Amniotic epithelial cell (primary cell): Measurements from ENCODE around the gene MAP2K1.
A peak's percentile ranks its signal among the peaks of the same experiment; 100 is the strongest.
"Not testable (repeated sequence)": the region's sequence is repeated elsewhere in the genome, so short reads cannot be mapped to it uniquely, and the experiment has no call there.

Experiments
- DNase-seq: peaks from one replicate; pipeline ENCODE4 v3.0.0-alpha.2; 2010; ENCODE audit warnings: low read depth

Gene MAP2K1

DNA sequence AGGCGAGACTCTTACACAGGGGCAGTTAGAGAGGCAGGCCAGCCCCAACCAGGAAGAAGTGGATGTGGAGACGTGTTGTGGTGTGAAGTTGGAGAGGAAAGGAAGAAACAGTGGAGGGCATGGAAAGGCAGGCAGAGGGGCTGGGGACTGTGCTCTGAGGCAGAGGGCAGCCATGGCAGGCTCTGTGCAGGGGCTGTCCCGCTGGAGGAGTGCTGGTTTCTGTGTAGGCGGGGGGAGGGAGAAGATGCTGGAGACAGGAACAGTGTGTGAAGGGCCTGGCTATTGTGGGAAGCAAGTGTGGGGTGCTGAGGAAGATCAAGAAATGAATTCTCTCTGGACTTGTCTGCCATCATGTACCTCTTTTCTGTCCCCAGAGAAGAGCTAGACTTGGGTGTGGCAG, 89.8 kb downstream of the MAP2K1 start:
- no peak for DNase-seq

DNA sequence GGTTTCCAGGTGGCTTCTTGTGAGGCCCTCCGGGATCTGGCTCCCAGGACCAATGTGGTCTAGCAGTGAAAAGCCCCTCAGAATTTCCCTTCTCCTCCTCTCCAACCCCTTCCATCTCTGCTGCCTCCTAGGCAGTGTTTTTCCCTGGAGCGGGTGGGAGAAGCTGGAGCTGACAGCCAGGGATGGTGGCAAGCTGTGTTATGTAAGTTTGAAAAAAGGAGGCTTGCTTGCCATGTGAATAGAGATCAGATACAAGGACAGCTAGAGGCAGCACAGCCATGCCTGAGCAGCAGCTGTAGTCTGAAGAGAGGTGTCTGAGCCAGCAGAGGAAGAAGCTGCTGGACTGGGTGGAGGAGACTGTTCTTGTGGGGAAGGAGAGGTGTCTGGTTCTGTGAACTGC, 90.3 kb downstream of the MAP2K1 start:
- DNase-seq, result no peak

DNA sequence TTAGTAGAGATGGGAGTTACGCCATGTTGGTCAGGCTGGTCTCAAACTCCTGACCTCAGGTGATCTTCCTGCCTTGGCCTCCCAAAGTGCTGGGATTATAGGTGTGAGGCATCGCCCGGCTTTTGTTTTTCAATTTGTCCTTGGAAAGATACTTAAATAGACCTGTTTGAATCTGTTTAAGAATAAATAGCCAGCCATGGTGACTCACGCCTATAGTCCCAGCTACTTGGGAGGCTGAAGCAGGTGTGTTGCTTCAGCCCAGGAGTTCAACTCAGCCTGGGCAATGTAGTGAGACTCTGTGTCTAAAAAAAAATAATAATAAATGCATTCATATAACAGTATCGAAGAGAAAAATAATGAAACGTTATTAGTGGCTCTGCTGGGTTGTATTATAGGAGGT, 93.6 kb downstream of the MAP2K1 start:
- no peak for DNase-seq

DNA sequence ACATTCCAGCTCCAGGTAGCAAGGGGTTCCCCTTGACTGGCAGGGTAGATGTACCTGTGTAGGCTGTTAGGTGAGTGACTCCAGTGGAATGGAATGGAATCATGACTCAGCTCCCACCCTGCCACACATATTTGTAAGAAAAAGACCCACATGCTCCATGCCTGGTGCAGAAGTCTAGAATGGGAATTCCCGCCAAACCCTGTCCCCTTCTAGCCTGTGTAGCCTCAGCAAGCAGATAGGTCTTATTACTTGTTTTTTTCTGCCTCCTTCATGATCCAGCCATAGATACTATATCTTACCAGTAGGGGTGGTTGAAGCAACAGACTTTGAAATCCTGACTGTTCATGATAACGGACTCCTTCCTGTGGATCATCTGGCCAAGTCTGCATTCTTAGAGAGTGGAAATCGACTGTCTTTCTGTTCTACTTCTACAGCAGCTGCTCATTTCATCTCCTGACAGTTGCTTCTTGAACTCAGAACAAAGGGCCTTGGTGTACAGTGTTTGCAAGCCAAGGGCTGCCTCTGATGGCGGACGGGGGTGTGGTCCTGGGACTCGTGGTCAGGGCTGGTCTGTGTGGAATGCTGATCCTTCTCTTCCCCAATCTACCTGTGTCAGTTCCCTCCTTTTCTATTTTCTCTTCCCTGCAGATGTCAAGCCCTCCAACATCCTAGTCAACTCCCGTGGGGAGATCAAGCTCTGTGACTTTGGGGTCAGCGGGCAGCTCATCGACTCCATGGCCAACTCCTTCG, 94.6 kb downstream of the MAP2K1 start:
- peak; percentile 58 for DNase-seq

DNA sequence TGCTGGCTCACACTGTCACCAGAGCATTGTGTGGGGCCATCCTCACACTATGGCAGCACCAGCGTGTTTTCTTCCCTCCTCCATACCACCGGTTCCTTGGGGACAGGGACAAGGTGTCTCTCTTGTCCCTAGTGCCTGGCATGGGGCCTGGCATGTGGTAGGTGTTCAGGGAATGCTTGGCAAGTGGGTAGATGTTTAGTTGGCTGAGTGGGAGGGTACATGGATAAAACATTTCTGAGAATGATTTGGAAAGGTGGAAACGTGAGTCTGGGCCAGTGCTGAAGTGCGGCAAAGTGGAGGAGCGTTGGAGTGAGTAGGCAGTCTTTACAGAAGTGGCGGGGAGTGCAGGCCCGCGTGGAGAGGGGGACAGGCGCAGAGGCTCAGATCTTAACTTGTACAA, 95.8 kb downstream of the MAP2K1 start:
- no peak for DNase-seq

DNA sequence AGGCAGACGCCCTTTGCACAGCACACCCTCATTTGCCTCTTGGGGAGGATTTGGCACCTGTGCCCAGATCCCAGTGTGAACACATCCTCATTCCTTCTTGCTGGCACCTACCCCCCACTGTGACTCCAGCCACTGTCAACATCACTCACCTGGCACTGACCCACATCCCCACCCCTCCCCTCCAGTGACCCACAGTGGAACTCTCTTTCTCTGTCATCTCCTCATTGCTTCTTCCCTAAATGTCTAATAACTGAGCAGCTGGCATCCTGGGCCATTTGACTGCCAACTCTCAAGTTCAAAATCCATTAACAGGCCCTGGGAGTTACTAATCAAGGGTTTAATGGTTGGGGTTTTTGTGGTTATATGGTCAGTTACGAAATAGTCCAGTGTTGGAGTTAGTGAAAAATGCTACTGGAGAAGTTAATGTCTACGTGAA, 96.4 kb downstream of the MAP2K1 start:
- peak; percentile 88 for DNase-seq

DNA sequence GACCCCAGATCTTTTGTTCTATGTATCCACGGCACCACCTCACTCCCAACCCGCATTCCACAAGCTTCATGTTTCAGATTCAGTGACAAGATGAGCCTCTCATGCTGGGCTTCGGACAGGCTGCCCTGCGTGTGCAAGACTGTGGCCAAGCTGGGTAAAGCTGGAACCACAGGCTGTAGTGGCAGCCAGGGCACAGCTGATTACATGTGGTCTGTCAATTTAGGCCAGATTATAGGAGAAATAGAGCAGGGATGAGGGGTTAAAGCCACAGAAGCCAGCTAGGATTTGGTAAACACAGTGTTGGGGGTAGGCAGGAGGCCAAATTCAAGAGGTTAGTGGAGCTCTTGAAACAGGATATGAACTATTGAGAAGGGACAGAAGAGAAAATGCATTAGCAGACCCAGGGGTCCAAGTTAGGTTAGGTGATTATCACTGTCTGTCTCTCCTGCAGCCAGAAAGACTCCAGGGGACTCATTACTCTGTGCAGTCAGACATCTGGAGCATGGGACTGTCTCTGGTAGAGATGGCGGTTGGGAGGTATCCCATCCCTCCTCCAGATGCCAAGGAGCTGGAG, 97.9 kb downstream of the MAP2K1 start:
- no peak for DNase-seq

DNA sequence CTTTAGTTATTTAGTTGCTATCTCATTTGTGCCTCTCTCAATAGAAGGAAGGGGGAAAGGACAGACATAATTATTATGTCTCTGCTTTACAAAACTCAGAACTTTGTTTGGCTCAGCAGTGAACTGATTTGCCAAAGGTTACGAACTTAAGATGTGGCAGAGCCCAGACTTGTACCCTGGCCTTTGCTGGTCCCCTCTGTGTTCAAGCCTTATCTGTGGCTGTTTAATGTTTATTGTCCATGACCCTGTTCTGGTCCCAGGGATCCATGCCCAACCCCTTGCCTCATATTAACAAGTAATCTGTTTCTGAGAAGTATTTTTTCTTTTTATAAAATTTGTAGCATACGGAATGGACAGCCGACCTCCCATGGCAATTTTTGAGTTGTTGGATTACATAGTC, 100.2 kb downstream of the MAP2K1 start:
- no peak for DNase-seq

DNA sequence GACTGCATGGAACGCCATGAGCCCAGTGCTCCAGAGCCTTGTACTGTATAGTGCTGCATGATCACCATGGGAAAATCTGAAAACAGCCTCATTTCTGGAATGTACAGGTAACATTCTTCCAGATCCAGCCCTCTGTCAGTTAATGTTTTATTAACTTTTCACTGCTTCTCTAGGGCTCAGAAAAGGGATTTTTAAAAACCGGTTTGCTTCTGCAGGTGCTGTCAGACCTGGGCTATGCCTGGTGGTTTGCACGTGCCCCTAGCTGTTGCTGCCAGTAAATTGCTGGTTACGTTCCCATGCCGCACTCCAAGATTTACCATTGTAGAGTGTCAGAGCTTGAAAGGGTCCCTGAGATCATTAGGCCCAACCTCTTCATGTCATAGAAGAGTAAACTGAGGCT, 101.8 kb downstream of the MAP2K1 start:
- no peak for DNase-seq

DNA sequence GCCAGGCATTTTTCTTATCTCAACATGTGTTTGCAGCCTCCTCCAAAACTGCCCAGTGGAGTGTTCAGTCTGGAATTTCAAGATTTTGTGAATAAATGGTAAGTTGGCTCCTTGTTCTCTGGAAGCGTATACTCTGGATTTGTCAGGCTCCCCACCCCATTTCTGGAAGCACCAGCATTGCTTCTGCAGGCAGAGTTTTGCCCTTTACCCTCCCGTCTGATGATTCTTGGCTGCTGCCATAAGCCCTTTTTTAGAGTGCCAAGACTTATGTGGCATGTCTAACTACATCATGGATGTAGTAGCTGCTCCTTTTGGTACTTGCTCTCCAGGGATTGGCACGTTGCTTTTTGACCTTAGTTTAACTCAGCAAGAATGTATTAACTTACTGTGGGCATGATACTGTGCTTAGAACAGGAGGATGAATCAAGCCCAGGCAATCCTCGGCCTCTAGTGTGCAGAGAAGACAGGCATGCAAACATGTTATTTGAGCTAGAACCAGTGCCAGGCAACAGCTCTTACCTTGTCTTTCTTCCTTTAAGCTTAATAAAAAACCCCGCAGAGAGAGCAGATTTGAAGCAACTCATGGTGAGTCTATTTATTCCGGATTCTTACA, 102.6 kb downstream of the MAP2K1 start:
- no peak for DNase-seq

DNA sequence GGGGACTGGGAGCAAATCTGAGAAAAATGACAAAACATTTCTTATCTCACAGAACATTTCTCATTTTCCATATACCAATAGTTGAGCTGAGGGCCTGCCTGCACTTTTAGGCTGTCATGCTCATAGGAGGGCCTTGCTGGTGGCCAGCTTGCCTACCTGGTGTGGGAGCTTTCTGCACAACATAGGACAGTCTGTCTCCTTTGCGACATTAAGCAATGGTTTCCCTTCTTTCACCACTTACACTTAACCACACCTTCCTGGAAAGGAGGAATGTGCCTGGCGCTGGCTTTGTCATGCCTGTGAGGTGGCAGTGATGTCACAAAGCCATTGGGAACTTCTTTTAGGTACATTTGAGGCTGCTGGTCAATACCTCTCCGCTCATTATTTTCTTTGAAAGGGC, 105.1 kb downstream of the MAP2K1 start:
- DNase-seq, result no peak

DNA sequence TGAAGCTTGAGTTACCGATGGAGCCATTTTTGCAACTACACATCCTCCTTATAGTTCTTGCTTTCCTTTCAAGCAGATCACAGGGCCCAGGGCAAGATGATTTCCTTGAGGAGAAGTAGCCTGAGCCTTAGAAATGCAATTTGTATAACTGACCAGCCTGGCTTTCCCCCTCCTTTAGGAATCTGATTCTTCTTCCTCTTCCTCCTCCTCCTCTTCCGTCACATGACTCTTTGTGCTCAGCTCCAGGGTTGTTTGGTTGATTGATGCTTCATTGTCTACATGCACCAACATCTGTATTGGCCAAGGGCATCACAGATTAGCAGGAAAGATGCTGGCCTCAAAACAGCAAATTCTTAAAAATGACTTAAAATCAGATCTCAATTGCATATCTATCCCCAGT, 107.5 kb downstream of the MAP2K1 start:
- DNase-seq, result no peak

DNA sequence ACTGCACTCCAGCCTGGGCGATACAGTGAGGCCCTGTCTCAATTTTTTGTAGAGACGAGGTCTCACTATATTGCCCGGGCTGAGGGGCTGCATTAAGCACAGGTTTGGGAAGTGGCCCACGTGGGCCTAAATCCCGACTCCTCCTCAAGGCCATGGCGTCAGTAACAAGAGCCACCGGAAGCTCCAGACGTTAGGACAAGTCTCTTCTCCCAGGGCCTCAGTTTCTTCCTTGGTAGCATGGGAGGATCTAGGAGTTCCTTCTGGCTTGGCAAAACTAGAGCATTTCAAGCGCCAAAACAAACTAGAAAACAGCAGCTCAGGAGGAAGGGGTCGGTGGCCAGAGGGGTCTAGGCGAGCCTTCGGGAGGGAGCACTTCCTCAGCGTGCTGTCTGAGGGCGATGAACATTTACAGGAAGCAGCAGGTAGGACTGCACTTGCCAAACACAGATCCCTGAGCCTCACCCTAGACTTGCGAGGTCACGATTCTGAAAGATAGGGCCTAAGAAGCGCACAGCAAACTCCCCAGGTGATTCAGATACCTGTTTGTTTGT, 110.3 kb downstream of the MAP2K1 start:
- DNase-seq, result no peak

DNA sequence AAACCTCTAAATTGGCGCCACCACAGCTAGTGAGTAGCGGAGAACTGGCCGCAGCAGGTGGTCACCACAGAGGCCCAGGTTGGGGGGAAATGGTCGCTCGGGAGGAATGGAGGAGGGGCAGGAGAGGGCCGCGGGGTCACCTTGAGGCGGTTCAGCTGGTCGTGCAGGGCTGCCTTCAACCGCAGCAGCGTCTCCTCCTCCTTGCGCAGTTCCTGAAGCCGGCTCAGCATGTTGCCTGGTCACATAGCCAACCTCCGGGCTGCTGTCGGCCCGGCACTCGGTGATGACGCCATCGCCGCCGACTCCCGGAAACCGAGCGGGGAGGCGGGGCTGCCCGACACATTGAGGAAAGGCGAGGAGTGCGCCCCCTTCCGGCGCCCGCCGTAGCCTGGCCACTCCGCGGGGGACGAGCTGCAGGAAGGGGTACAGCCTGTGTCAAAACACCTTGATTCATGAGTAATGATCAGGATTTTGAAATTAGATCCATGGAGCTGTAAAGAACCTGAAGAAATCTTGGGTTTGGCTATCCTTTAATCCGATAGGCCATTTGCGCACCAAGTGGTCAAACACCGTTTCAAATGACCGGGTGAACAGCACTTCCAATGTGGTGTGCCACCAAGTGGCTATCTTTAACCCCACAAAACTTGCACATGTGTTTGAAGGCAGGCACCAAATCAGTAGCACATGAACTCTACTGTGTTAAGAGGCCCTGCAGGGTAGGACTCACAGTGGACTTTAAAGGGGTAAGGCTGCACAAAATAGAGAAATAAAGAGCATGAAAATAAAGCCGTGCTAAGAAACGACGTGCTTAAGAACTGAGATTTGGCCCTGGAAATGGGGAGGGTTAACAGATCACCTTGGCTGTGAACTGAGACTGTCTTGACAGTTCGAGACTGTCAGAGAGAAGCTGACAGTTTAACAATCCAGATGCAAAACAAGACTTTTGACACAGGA, 111.1 kb downstream of the MAP2K1 start, which contains the start of gene SNAPC5:
Gene SNAPC5 (minus strand): TSS at position 261 of the 954 bp plus-strand sequence. CDS start 31 bp downstream, at position 230.
- peak; percentile 89 for DNase-seq

DNA sequence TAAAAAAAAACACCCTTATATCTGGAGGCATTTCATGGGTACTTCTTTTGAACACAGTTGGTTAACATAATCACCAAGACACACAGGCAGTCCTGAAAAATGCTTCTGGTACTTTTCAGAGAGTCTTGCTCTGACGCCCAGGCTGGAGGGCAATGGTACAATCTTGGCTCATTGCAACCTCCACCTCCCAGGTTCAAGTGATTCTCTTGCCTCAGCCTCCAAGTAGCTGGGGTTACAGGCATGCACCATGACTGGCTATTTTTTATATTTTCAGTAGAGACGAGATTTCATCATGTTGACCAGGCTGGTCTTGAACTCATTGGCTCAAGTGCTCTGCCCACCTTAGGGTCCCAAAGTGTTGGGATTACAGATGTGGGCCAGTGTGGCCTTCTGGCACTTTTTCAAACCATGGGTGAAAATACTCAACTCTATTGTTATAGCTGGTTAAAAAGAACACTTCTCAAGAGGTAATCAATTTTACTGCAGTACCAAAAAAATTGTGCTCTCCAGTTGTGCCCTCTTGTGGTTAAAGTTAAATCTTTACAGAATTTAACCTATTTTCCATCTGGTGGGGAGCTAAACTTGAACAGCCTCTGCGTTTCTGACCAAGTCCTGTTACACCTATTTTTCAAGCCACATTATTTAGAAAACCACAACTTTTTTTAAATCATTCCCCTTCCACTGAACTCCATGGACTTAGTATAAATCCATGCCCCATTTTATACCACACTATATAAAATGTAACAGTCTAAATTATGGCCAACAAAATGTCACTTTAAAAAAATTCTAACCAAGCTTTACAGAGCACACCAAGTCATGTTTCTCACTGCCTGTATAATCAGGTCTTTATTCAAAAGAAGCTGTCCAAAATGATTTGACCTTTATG, 112.0 kb downstream of the MAP2K1 start:
- DNase-seq, result peak; percentile 36

DNA sequence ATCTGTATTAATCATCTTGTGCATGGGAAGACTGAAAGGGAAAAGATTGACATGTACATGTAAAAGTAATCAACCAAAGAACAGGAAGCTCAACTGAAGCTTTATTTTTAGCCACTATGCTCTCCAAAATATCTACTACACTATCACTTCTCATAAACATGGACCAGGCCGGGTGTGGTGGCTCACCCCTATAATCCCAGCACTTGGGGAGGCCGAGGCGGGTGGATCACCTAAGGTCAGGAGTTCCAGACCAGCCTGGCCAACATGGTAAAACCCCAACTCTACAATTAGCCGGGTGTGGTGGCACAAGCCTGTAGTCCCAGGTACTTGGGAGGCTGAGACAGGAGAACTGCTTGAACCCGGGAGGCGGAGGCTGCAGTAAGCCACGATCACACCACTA, 113.6 kb downstream of the MAP2K1 start:
- DNase-seq, result not testable (repeated sequence)

DNA sequence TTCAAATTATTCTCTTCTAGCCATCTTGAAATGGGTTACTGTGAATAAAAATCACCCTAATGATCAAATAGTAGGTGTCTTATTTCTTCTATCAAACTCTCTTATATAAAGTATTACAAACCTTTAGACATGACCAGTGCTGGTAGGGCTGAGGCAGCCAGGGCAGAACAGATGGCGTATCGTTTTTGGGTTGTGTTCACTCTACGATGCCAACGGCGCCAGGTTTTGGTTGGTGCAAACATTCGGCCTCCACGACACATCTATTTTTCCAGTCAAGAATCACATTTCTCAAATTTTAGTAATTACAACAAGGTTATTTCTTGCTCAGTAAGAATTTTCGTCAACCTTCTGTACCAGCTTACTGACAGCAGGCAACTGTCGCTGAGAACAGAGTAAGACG, 115.8 kb downstream of the MAP2K1 start:
- no peak for DNase-seq

DNA sequence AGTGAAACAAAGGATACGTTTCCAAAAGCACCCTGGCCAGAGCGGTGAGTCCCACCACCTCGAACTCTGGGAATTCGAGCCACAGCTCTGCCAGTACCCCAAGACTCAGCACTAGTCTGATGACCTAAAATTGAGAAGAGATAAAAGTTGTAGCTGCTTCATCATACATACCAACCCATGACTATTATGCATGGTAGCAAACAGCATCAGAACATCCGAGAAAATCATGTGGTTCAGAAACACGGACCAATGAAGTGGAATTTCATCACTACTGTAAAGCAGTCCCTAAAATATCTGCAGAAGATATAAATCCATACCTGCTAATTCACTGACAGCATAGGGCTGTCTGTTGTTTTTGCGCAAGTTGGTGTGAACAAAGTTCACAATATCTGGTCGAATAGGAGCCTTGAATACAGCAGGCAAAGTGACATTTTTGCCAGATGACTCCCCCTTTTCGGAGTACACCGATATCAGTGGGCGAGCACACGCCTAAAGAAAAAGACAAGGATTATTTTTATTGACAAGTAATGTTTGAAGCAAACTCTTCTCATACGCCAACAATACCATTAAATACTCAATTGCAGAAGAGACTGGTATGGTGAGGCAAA, 116.4 kb downstream of the MAP2K1 start:
- peak; percentile 68 for DNase-seq

DNA sequence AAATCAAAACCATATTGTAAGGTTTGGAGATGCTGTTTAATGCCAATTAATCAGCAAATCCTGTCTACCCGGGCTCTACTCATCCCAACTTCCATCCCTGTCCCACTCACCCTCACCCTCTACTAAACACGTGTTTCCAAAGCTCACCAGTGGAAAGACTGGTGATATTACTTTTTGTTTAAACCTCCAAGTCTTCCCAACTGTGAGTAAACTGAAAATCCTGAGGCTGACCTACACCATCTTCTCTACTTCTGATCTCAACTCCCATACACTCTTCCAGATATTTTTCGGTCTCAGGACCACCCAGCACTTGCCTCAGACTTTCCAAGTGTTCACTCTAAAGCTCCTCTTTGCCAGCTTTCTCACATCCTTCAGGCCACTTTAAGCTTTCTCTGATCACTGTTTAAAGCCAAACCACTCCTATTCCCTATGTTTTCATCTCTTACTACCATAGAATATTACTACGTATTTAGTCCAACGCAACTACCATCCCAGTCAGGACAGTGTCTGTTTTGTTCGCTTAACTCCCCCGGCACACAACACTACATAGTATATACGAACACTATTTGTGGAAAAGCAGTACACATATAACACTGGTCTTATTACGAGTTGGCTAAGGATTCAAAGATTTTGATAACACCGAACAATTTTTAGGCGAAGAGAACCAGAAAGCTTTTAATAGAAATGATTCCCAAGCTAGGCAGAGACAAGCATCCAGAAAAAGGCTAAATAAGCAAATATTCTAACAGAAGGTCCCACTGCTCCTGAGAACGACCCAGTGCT, 117.3 kb downstream of the MAP2K1 start:
- DNase-seq, result no peak
